PC-3 (cell line): ENCODE data around the gene GANC. TPM values are rescaled to one million over a fixed set of nuclear protein-coding genes. Genes with fewer than 3 reads are reported as not detected.

Source experiments
- ATAC-seq: fragments of 200-7000 bp; cut with Tn5 transposase; 2 replicates; pipeline ENCODE4 v1.9.1; 2020; ENCODE audit warnings: mild to moderate bottlenecking, moderate library complexity
- BruUV-seq: library from RNA; stranded (reverse); fragments of 400-500 nt; replicated peaks from 2 replicates; lab custom pipeline; 2021; lab: Mats Ljungman, UMichigan
- CTCF ChIA-PET: fragments of 300-600 bp; sonication (Branson Sonifier 250); formaldehyde crosslinking; loops from one replicate; lab custom pipeline; 2022; ENCODE audit warnings: antibody characterized with exemption; lab: Charles Lee
- POLR2A ChIA-PET: fragments of 300-600 bp; sonication (Branson Sonifier 250); formaldehyde crosslinking; loops from one replicate; lab custom pipeline; 2022; ENCODE audit warnings: antibody characterized with exemption; ENCODE audit not compliant: unreplicated experiment; lab: Charles Lee
- DNase-seq: peaks from one replicate; pipeline ENCODE4 v3.0.0-alpha.2; 2015
- H2AFZ ChIP-seq: fragments of 300-600 bp; sonication (generic); 2 replicates; pipeline ENCODE4 v1.6.0; 2016; ENCODE audit warnings: antibody characterized with exemption, low read length
- H3F3A ChIP-seq: fragments of 300-600 bp; sonication (generic); one replicate; pipeline ENCODE4 v1.6.0; 2017; ENCODE audit warnings: antibody characterized with exemption, low read length, control low read depth, mild to moderate bottlenecking; ENCODE audit not compliant: unreplicated experiment
- H3K27ac ChIP-seq: fragments of 300-600 bp; sonication (generic); 2 replicates; pipeline ENCODE4 v1.5.1; 2016; ENCODE audit warnings: mild to moderate bottlenecking, low read length
- H3K27me3 ChIP-seq: fragments of 300-600 bp; sonication (generic); 2 replicates; pipeline ENCODE4 v1.6.1; 2016; ENCODE audit warnings: low read length, mixed read lengths
- H3K36me3 ChIP-seq: fragments of 300-600 bp; sonication (generic); 2 replicates; pipeline ENCODE4 v1.6.1; 2016; ENCODE audit warnings: low read depth, mixed run types, low read length, mixed read lengths
- H3K4me1 ChIP-seq: fragments of 300-600 bp; sonication (generic); 2 replicates; pipeline ENCODE4 v1.5.1; 2016; ENCODE audit warnings: low read length; ENCODE audit not compliant: insufficient read depth
- H3K4me2 ChIP-seq: fragments of 300-600 bp; sonication (generic); 2 replicates; pipeline ENCODE4 v1.6.0; 2016; ENCODE audit warnings: low read length
- H3K4me3 ChIP-seq: fragments of 300-600 bp; sonication (generic); 2 replicates; pipeline ENCODE4 v1.5.1; 2016; ENCODE audit warnings: mild to moderate bottlenecking, low read length, mixed read lengths
- H3K79me2 ChIP-seq: fragments of 300-600 bp; sonication (generic); 2 replicates; pipeline ENCODE4 v1.6.1; 2017; ENCODE audit warnings: low read length, mixed read lengths
- H3K9ac ChIP-seq: fragments of 300-600 bp; sonication (generic); 2 replicates; pipeline ENCODE4 v1.6.0; 2016; ENCODE audit warnings: mild to moderate bottlenecking, low read length
- H3K9me2 ChIP-seq: fragments of 300-600 bp; sonication (generic); replicated peaks from 2 replicates; pipeline ENCODE4 v1.6.1; 2016; ENCODE audit warnings: mixed run types, low read length, mixed read lengths
- H3K9me3 ChIP-seq: fragments of 300-600 bp; sonication (generic); 2 replicates; pipeline ENCODE4 v1.6.1; 2016; ENCODE audit warnings: low read length, mixed read lengths
- H4K20me1 ChIP-seq: fragments of 300-600 bp; sonication (generic); 2 replicates; pipeline ENCODE4 v1.6.1; 2016; ENCODE audit warnings: low read length, mixed read lengths
- EZH2 ChIP-seq: fragments of 300-600 bp; sonication (generic); IDR thresholded peaks from one replicate; pipeline ENCODE4 v1.6.1; 2017; ENCODE audit warnings: antibody characterized with exemption, mild to moderate bottlenecking, low read length; ENCODE audit not compliant: unreplicated experiment
- EZH2phosphoT487 ChIP-seq: fragments of 300-600 bp; sonication (generic); IDR thresholded peaks from 2 replicates; pipeline ENCODE4 v1.6.1; 2018; ENCODE audit warnings: mild to moderate bottlenecking, antibody characterized with exemption, low read length, borderline replicate concordance
- intact Hi-C: fragments of 100-400 bp; cut with micrococcal nuclease; formaldehyde crosslinking; loops from 2 replicates; pipeline ENCODE4 v1.9.0; 2023
- total RNA-seq: library from RNA; depleted of rRNA; stranded (reverse); fragments of >200 nt; gene quantifications from 2 replicates; pipeline ENCODE4 v1.2.3, GENCODE V29; 2014
- TF ChIP-seq, protein P1 (sequence below): fragments of 300-600 bp; sonication (generic); conservative IDR thresholded peaks from 2 replicates; pipeline ENCODE4 v1.5.1; 2017; ENCODE audit warnings: antibody characterized with exemption, low read depth, mild to moderate bottlenecking, low read length

GANC gene
- total RNA-seq, 1 experiment from 2014 or later = 12.4 TPM

DNA sequence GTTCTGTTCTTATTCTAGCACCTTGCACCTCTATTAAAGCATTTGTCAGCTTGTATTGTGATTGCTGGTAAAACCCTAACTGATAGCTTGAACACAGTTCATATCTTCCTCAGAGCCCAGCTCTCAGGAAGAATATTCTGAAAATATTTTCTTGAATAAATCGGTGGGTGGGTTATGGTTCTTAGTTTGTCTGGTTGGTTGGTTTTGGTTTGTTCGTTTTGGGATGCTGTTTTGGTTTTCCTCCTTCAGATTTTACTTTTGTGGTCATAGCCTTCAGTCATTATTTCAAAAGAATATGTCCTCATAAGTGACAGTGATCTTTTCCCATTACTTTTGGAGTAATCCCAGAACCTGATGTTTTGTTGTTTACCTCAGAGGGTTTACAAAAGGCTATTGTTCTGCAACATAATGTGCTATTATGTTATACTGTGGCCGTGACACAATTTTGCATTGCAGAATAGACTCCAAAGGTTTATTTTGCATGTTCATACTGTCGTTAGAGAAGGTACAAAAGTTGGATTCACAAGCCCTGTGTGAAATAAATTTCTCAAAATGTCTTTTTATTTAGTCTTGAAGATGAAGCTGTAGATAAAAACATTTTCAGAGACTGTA is 2.9 kb downstream of the GANC start:
- peak overlapping the region; percentile 88 for H3K9ac ChIP-seq
- POLR2A ChIA-PET = no interaction called here
- BruUV-seq = no TSS peak

DNA sequence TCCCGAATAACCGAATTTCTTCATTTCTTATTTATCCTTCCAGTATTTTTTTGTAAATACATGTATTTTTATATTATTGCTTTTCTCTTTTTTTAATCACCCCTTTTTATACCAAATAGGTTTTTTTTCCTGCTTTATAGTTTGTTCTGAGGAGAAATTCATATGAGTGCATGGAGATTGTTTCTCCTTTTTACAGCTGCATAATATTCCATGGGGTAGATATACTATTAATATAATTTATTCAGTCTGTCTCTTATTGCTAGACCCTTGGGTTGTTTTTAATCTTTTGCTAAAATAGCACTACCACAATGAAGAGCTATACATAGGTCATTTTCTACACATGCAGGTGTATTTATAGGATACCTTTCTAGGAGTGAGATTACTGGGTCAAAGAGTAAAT is 3.8 kb downstream of the GANC start:
- no TSS peak for BruUV-seq
- peaks cover 25% of the 10 kb centered on the region for H3K4me1 ChIP-seq
- TF ChIP-seq EZH2 (no peak), EZH2phosphoT487 (no peak)
- TF ChIP-seq, protein P1, sequence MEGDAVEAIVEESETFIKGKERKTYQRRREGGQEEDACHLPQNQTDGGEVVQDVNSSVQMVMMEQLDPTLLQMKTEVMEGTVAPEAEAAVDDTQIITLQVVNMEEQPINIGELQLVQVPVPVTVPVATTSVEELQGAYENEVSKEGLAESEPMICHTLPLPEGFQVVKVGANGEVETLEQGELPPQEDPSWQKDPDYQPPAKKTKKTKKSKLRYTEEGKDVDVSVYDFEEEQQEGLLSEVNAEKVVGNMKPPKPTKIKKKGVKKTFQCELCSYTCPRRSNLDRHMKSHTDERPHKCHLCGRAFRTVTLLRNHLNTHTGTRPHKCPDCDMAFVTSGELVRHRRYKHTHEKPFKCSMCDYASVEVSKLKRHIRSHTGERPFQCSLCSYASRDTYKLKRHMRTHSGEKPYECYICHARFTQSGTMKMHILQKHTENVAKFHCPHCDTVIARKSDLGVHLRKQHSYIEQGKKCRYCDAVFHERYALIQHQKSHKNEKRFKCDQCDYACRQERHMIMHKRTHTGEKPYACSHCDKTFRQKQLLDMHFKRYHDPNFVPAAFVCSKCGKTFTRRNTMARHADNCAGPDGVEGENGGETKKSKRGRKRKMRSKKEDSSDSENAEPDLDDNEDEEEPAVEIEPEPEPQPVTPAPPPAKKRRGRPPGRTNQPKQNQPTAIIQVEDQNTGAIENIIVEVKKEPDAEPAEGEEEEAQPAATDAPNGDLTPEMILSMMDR = no peak
- no peak overlapping the region for H3K4me2 ChIP-seq
- H3F3A ChIP-seq = no peaks in the 10 kb centered on the region
- intact Hi-C loops = no loop called here
- H3K27ac ChIP-seq = no peak overlapping the region
- peaks cover 30% of the 10 kb centered on the region for H3K79me2 ChIP-seq
- H3K36me3 ChIP-seq = no peaks in the 10 kb centered on the region
- ATAC-seq = no peak
- H3K9ac ChIP-seq = no peak overlapping the region
- no peaks in the 10 kb centered on the region for H3K9me2 ChIP-seq
- DNase-seq = no peak
- no peak overlapping the region for H3K4me3 ChIP-seq
- ChIA-PET CTCF (no interaction called here), POLR2A (no interaction called here)
- H2AFZ ChIP-seq = no peak overlapping the region
- no peaks in the 10 kb centered on the region for H3K27me3 ChIP-seq
- H3K9me3 ChIP-seq = no peaks in the 10 kb centered on the region
- peaks cover 10% of the 10 kb centered on the region for H4K20me1 ChIP-seq

More for the DNA sequence above, 2.9 kb downstream of the GANC start:
- peaks cover 39% of the 10 kb centered on the region for H3K79me2 ChIP-seq
- H4K20me1 ChIP-seq = peaks cover 16% of the 10 kb centered on the region
- peaks cover 31% of the 10 kb centered on the region for H3K4me1 ChIP-seq
- H3K9me2 ChIP-seq = no peaks in the 10 kb centered on the region
- DNase-seq = no peak
- peak overlapping the region; percentile 86 for H2AFZ ChIP-seq
- H3K36me3 ChIP-seq = no peaks in the 10 kb centered on the region
- H3K9me3 ChIP-seq = no peaks in the 10 kb centered on the region
- CTCF ChIA-PET = no interaction called here
- intact Hi-C loops = no loop called here
- ATAC-seq = no peak
- peak overlapping the region; percentile 96 for H3K4me2 ChIP-seq
- no peaks in the 10 kb centered on the region for H3F3A ChIP-seq
- H3K27me3 ChIP-seq = no peaks in the 10 kb centered on the region
- H3K27ac ChIP-seq = peak overlapping the region; percentile 94; the same call in 1 of the 2 replicates
- H3K4me3 ChIP-seq = peak overlapping the region; percentile 77
- TF ChIP-seq, protein P1 = no peak
- no peak for TF ChIP-seq EZH2
- TF ChIP-seq EZH2phosphoT487 = no peak

DNA sequence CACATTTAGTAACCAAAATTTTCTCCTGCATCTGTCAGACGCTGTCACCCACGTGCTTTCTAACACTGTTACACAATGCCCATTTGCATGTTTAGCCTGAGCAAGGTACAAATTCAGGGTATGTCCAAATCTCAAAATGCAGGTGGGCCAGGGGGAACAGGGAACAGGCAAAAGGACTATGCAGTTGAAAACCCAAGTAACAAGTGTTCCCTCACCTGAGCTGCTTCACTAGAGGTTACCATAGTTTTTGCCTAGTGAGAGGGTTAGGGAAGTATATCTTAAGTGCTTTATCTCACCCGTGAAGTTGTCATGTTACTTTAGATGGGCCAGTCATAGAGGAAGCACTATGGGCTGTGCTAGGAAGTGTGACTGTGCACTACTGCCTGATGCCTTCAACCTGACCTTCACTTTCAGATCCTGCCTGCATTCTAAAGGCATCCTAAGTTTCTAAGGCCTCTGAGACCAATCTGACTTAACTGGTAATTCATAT is 6.3 kb downstream of the GANC start:
- ATAC-seq (no peak), DNase-seq (no peak)
- Histone ChIP-seq H3K9ac (no peak overlapping the region), H3K4me1 (peaks cover 19% of the 10 kb centered on the region), H3K27ac (no peak overlapping the region), H3F3A (no peaks in the 10 kb centered on the region), H3K4me2 (no peak overlapping the region), H3K79me2 (peaks cover 18% of the 10 kb centered on the region), H3K36me3 (no peaks in the 10 kb centered on the region; the same call in 1 of the 2 replicates), H3K4me3 (no peak overlapping the region), H3K9me3 (no peaks in the 10 kb centered on the region), H2AFZ (no peak overlapping the region), H3K27me3 (no peaks in the 10 kb centered on the region), H3K9me2 (no peaks in the 10 kb centered on the region), H4K20me1 (no peaks in the 10 kb centered on the region)
- BruUV-seq = no TSS peak
- POLR2A ChIA-PET = no interaction called here
- intact Hi-C loops = no loop called here
- TF ChIP-seq EZH2phosphoT487 = no peak
- CTCF ChIA-PET = no interaction called here
